Kidney epithelial cell (primary cell): ENCODE results near the gene SLC22A2. TPM values are rescaled to one million over a fixed set of nuclear protein-coding genes. Genes with fewer than 3 reads are reported as not detected.

Experiments used
- DNase-seq: peaks from one replicate; pipeline ENCODE4 v3.0.0-alpha.2; 2010; ENCODE audit warnings: low read depth
- H3K27me3 ChIP-seq: 2 replicates; pipeline ENCODE4 v1.6.0; 2011; ENCODE audit warnings: low read length; ENCODE audit not compliant: control insufficient read depth, insufficient read depth
- H3K36me3 ChIP-seq: 2 replicates; pipeline ENCODE4 v1.5.1; 2011; ENCODE audit warnings: low read length; ENCODE audit not compliant: control insufficient read depth, insufficient read depth
- H3K4me3 ChIP-seq: 2 replicates; pipeline ENCODE4 v1.5.1; 2011; ENCODE audit warnings: low read depth, mild to moderate bottlenecking, control low read depth, low read length
- total RNA-seq: library from RNA; depleted of rRNA; stranded (reverse); fragments of >200 nt; gene quantifications from 2 replicates; pipeline ENCODE4 v1.2.3, GENCODE V29; 2015
- TF ChIP-seq, protein P1 (sequence below): IDR thresholded peaks from 2 replicates; pipeline ENCODE4 v1.5.1; 2011; ENCODE audit warnings: mild to moderate bottlenecking, moderate library complexity, low read length, control low read depth, inconsistent platforms; ENCODE audit not compliant: insufficient read depth, poor library complexity, severe bottlenecking

The SLC22A2 gene
- total RNA-seq, 1 donor from 2014 or later: 0.04 TPM

DNA sequence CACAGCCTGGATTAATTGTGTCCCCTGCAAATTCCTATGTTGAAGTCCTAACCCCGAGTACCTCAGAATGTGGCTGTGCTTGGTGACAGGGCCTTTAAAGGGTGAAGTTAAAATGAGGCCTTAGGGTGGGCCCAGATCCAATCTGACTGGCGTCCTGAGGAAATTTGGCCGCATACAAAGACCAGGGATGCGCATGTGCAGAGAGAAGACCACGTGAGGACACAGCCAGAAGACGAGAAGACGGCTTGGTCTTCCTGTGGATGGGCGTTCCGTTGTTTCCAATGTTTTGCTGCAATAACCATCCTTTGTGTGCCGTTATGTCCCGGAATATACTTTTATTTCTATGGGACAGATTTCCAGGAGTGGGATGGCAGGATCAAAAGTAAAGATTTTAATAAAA lies 40.9 kb upstream of the SLC22A2 start:
- no peak for DNase-seq
- Histone ChIP-seq H3K27me3 (no peaks in the 10 kb centered on the region), H3K36me3 (no peaks in the 10 kb centered on the region), H3K4me3 (no peak overlapping the region)
- TF ChIP-seq, protein P1, sequence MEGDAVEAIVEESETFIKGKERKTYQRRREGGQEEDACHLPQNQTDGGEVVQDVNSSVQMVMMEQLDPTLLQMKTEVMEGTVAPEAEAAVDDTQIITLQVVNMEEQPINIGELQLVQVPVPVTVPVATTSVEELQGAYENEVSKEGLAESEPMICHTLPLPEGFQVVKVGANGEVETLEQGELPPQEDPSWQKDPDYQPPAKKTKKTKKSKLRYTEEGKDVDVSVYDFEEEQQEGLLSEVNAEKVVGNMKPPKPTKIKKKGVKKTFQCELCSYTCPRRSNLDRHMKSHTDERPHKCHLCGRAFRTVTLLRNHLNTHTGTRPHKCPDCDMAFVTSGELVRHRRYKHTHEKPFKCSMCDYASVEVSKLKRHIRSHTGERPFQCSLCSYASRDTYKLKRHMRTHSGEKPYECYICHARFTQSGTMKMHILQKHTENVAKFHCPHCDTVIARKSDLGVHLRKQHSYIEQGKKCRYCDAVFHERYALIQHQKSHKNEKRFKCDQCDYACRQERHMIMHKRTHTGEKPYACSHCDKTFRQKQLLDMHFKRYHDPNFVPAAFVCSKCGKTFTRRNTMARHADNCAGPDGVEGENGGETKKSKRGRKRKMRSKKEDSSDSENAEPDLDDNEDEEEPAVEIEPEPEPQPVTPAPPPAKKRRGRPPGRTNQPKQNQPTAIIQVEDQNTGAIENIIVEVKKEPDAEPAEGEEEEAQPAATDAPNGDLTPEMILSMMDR: no peak

DNA sequence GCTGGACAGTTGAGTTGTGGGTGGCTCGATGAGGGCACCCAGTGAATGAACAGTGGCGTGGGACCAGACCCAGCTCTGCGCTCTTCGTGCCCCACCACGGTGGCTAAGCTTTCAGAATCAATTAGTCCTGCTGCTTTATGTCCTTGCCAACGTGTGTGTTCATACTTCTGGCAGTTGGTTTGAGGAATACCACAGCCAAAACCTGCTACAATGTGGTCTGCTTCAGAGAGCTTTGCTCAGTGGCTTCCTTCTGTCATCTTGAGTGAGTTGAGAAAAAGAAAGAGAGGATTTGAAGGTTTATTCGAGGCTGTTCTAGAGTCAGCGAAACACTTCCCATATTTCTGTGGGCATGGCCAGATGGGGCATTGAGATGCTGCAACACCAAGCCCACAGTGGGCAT lies 39.5 kb upstream of the SLC22A2 start:
- H3K36me3 ChIP-seq: no peaks in the 10 kb centered on the region
- H3K4me3 ChIP-seq: no peak overlapping the region
- TF ChIP-seq, protein P1: no peak
- no peaks in the 10 kb centered on the region for H3K27me3 ChIP-seq
- no peak for DNase-seq

DNA sequence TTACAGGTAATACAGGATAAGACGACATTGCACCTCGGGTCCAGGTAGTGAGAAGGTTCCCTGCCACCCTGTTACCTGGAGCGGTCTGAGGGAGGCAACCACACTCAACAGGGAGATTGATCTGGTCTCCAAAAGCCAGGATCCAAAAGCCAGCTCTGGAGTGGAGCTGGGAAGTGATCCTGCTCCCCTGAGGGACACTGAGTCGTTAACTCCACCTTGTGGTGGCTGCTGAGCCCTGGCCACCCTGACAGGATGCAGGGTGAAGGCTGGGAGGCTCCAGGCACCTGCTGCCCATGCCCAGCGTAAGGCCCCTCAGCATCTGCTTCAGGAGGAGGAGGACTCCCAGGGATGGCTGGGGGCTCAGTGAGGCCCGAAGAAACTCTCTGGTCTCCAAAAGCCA lies 38.7 kb upstream of the SLC22A2 start:
- TF ChIP-seq, protein P1: peak; percentile 21
- no peak overlapping the region for H3K4me3 ChIP-seq
- H3K27me3 ChIP-seq: no peaks in the 10 kb centered on the region
- H3K36me3 ChIP-seq: no peaks in the 10 kb centered on the region
- no peak for DNase-seq

GRCh38 chr6:160293844-160294243 lies 35.2 kb upstream of the SLC22A2 start:
- no peak for DNase-seq
- Histone ChIP-seq H3K27me3 (no peaks in the 10 kb centered on the region), H3K4me3 (no peak overlapping the region), H3K36me3 (no peaks in the 10 kb centered on the region)
- TF ChIP-seq, protein P1: no peak

DNA sequence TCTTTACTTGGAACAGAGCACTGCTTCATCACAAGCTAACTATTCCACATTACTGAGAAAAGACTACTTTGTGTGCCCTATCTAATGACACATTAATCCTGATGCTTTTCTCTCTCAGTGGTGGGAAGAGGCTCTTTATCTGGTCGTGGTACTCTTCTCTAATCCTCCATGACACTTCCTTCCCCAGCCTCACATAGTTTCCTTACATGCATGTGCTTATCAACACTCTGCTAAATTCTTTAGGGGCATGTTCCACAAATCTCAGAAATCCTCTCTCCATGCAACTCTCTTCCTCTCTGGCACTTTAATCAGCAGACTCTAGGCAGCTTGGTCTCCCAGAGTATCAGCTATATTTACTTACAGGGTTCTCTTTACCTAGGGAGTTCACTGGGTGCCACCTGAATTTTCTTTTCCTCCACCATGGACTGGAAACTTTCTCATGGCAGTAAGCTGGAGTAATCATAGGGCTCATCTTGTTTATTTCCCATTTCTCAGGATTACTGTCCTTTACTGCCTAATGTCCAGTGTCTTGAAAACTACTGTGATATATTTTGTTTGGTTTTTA lies 27.0 kb upstream of the SLC22A2 start:
- Histone ChIP-seq H3K36me3 (no peaks in the 10 kb centered on the region), H3K4me3 (no peak overlapping the region), H3K27me3 (no peaks in the 10 kb centered on the region)
- TF ChIP-seq, protein P1: no peak
- DNase-seq: no peak

GRCh38 chr6:160284575-160284974 lies 26.0 kb upstream of the SLC22A2 start:
- Histone ChIP-seq H3K4me3 (no peak overlapping the region), H3K27me3 (no peaks in the 10 kb centered on the region), H3K36me3 (no peaks in the 10 kb centered on the region)
- TF ChIP-seq, protein P1: no peak
- DNase-seq: no peak
